GM23338 (cell line): ENCODE data around the gene RPGRIP1. TPM values are rescaled to one million over a fixed set of nuclear protein-coding genes. Genes with fewer than 3 reads are reported as not detected.

Experiments
- ATAC-seq: fragments of 200-7000 bp; cut with Tn5 transposase; 3 replicates; pipeline ENCODE4 v1.9.1; 2020
- DNase-seq: peaks from one replicate; pipeline ENCODE4 v3.0.0-alpha.2; 2015; ENCODE audit warnings: low spot score
- H2AFZ ChIP-seq: fragments of 200-600 bp; sonication (generic); 2 replicates; pipeline ENCODE4 v1.8.0; 2016; ENCODE audit warnings: antibody characterized with exemption, mild to moderate bottlenecking, moderate library complexity
- H3F3A ChIP-seq: fragments of 200-600 bp; sonication (generic); replicated peaks from 2 replicates; pipeline ENCODE4 v1.8.0; 2017; ENCODE audit warnings: antibody characterized with exemption, mixed run types, low read depth
- H3K27ac ChIP-seq: fragments of 200-600 bp; sonication (generic); 2 replicates; pipeline ENCODE4 v1.6.1; 2016; ENCODE audit warnings: low read depth
- H3K27me3 ChIP-seq: fragments of 200-600 bp; sonication (generic); 2 replicates; pipeline ENCODE4 v1.8.0; 2016; ENCODE audit warnings: mild to moderate bottlenecking, mixed run types, moderate library complexity; ENCODE audit not compliant: insufficient read depth
- H3K36me3 ChIP-seq: fragments of 200-600 bp; sonication (generic); 2 replicates; pipeline ENCODE4 v1.8.0; 2016; ENCODE audit warnings: mild to moderate bottlenecking; ENCODE audit not compliant: insufficient read depth
- H3K4me1 ChIP-seq: fragments of 200-600 bp; sonication (generic); 2 replicates; pipeline ENCODE4 v1.8.0; 2016; ENCODE audit warnings: mild to moderate bottlenecking, moderate library complexity; ENCODE audit not compliant: insufficient read depth
- H3K4me2 ChIP-seq: fragments of 200-600 bp; sonication (generic); 2 replicates; pipeline ENCODE4 v1.7.1; 2017; ENCODE audit warnings: mixed run types
- H3K4me3 ChIP-seq: fragments of 200-600 bp; sonication (generic); 2 replicates; pipeline ENCODE4 v1.6.1; 2016; ENCODE audit warnings: mixed run types
- H3K79me2 ChIP-seq: fragments of 200-600 bp; sonication (generic); replicated peaks from 2 replicates; pipeline ENCODE4 v1.8.0; 2017; ENCODE audit warnings: mild to moderate bottlenecking; ENCODE audit not compliant: insufficient read depth
- H3K9me2 ChIP-seq: fragments of 200-600 bp; sonication (generic); 2 replicates; pipeline ENCODE4 v1.8.0; 2017; ENCODE audit not compliant: insufficient read depth
- H4K20me1 ChIP-seq: fragments of 200-600 bp; sonication (generic); replicated peaks from 2 replicates; pipeline ENCODE4 v1.8.0; 2017; ENCODE audit warnings: mild to moderate bottlenecking; ENCODE audit not compliant: insufficient read depth
- H3K27ac Mint-ChIP-seq: 2 replicates; pipeline ENCODE4 v1.8.0; 2020; ENCODE audit warnings: inconsistent platforms, mild to moderate bottlenecking, moderate library complexity, mixed read lengths
- H3K27me3 Mint-ChIP-seq: 3 replicates; pipeline ENCODE4 v1.8.0; 2022; ENCODE audit warnings: low read depth, mild to moderate bottlenecking, moderate library complexity, mixed read lengths, inconsistent platforms; ENCODE audit not compliant: insufficient read depth, poor library complexity
- H3K36me3 Mint-ChIP-seq: 3 replicates; pipeline ENCODE4 v1.8.0; 2021; ENCODE audit warnings: low read depth, mild to moderate bottlenecking, inconsistent platforms, moderate library complexity, mixed read lengths
- H3K4me1 Mint-ChIP-seq: 3 replicates; pipeline ENCODE4 v1.8.0; 2020; ENCODE audit warnings: mild to moderate bottlenecking, inconsistent platforms, mixed read lengths
- H3K4me3 Mint-ChIP-seq: 3 replicates; pipeline ENCODE4 v1.8.0; 2021; ENCODE audit warnings: moderate library complexity, mild to moderate bottlenecking, inconsistent platforms, mixed read lengths
- H3K9me3 Mint-ChIP-seq: 3 replicates; pipeline ENCODE4 v1.8.0; 2020; ENCODE audit warnings: moderate library complexity, mild to moderate bottlenecking, inconsistent platforms, mixed read lengths
- CREB1 ChIP-seq: fragments of 250-450 bp; sonication (Bioruptor Pico); IDR thresholded peaks from 2 replicates; pipeline ENCODE4 v1.5.0; 2020; ENCODE audit warnings: low read depth, mild to moderate bottlenecking, moderate library complexity
- CTCF ChIP-seq, 2 experiments: fragments of 200-600 bp in 1 of 2; sonication (generic) in 1 of 2; conservative IDR thresholded peaks; 2 replicates each; pipeline versions ENCODE4 v1.5.1 to v1.6.1; 2016 to 2017; ENCODE audit warnings: antibody characterized with exemption in 2 of 2, low read depth in 2 of 2, mild to moderate bottlenecking in 2 of 2, moderate library complexity in 1 of 2
- EZH2phosphoT487 ChIP-seq: fragments of 200-600 bp; sonication (generic); IDR thresholded peaks from one replicate; pipeline ENCODE4 v1.8.1; 2018; ENCODE audit warnings: antibody characterized with exemption; ENCODE audit not compliant: unreplicated experiment
- JUNB ChIP-seq: IDR thresholded peaks from one replicate; pipeline ENCODE4 v1.6.1; 2016; ENCODE audit warnings: antibody characterized with exemption; ENCODE audit not compliant: unreplicated experiment
- NANOG ChIP-seq: IDR thresholded peaks from 2 replicates; pipeline ENCODE4 v1.6.1; 2016; ENCODE audit warnings: antibody characterized with exemption, borderline replicate concordance
- POLR2AphosphoS5 ChIP-seq: IDR thresholded peaks from 2 replicates; pipeline ENCODE4 v1.6.1; 2016; ENCODE audit warnings: antibody characterized with exemption, low read depth
- STAT1 ChIP-seq: IDR thresholded peaks from one replicate; pipeline ENCODE4 v1.6.1; 2016; ENCODE audit warnings: antibody characterized with exemption; ENCODE audit not compliant: unreplicated experiment
- ZNF114 ChIP-seq: fragments of 250-450 bp; sonication (Bioruptor Pico); IDR thresholded peaks from 2 replicates; pipeline ENCODE4 v1.5.0; 2020; ENCODE audit warnings: mild to moderate bottlenecking, moderate library complexity
- polyA plus RNA-seq: library from polyadenylated mRNA; unstranded; fragments of >200 nt; fragmentation: Nextera tagmentation; extraction: Ambion mirVana; gene quantifications from 2 replicates; pipeline ENCODE4 v1.2.1, GENCODE V29; 2016
- total RNA-seq: library from RNA; depleted of rRNA; stranded (reverse); fragments of >200 nt; shearing (Covaris generic); gene quantifications from 2 replicates; pipeline ENCODE4 v1.2.3, GENCODE V29; 2014
- TF ChIP-seq, protein P1 (sequence below): IDR thresholded peaks from one replicate; pipeline ENCODE4 v1.6.1; 2018; ENCODE audit warnings: antibody characterized with exemption; ENCODE audit not compliant: unreplicated experiment
- TF ChIP-seq, protein P2 (sequence below): IDR thresholded peaks from 2 replicates; pipeline ENCODE4 v1.6.1; 2016; ENCODE audit warnings: antibody characterized with exemption

RPGRIP1 gene
- total and polyA plus RNA-seq, 2 experiments from 2014 or later = 0.24 to 1.6 TPM

DNA sequence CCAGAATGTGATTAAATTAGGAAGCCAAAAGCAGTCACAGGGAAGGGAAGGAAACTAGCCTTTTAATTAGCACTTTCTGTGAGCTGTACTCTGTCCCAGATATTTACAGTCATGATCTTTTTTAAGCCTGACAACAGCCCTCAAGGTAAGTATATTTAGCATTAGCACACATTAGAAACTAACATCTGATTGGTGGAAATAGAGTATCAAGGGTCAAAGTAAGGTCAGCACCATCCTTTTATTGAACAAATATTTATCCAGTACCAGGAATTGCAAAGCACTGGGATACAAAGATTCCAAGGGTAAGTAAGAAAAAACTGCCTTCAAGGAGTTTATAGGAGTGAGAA is 28.2 kb downstream of the RPGRIP1 start:
- peak; percentile 8 for DNase-seq
- H3K4me3 Mint-ChIP-seq = peak overlapping the region; percentile 82
- H3K27ac Mint-ChIP-seq = peak overlapping the region; percentile 98
- Histone ChIP-seq H4K20me1 (no peaks in the 10 kb centered on the region), H3K4me1 (peaks cover 25% of the 10 kb centered on the region), H3K79me2 (no peaks in the 10 kb centered on the region), H2AFZ (no peak overlapping the region), H3K4me3 (peak overlapping the region; percentile 48), H3F3A (no peaks in the 10 kb centered on the region), H3K27ac (peak overlapping the region; percentile 94), H3K9me2 (no peaks in the 10 kb centered on the region), H3K36me3 (no peaks in the 10 kb centered on the region), H3K27me3 (no peaks in the 10 kb centered on the region), H3K4me2 (peak overlapping the region; percentile 75)
- no peaks in the 10 kb centered on the region for H3K9me3 Mint-ChIP-seq
- TF ChIP-seq ZNF114 (CRISPR knock-in tag) = no peak
- TF ChIP-seq EZH2phosphoT487 = no peak
- no peak for TF ChIP-seq CREB1 (CRISPR knock-in tag)
- no peak for TF ChIP-seq POLR2AphosphoS5
- TF ChIP-seq, protein P1, sequence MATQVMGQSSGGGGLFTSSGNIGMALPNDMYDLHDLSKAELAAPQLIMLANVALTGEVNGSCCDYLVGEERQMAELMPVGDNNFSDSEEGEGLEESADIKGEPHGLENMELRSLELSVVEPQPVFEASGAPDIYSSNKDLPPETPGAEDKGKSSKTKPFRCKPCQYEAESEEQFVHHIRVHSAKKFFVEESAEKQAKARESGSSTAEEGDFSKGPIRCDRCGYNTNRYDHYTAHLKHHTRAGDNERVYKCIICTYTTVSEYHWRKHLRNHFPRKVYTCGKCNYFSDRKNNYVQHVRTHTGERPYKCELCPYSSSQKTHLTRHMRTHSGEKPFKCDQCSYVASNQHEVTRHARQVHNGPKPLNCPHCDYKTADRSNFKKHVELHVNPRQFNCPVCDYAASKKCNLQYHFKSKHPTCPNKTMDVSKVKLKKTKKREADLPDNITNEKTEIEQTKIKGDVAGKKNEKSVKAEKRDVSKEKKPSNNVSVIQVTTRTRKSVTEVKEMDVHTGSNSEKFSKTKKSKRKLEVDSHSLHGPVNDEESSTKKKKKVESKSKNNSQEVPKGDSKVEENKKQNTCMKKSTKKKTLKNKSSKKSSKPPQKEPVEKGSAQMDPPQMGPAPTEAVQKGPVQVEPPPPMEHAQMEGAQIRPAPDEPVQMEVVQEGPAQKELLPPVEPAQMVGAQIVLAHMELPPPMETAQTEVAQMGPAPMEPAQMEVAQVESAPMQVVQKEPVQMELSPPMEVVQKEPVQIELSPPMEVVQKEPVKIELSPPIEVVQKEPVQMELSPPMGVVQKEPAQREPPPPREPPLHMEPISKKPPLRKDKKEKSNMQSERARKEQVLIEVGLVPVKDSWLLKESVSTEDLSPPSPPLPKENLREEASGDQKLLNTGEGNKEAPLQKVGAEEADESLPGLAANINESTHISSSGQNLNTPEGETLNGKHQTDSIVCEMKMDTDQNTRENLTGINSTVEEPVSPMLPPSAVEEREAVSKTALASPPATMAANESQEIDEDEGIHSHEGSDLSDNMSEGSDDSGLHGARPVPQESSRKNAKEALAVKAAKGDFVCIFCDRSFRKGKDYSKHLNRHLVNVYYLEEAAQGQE = no peak
- TF ChIP-seq, protein P2, sequence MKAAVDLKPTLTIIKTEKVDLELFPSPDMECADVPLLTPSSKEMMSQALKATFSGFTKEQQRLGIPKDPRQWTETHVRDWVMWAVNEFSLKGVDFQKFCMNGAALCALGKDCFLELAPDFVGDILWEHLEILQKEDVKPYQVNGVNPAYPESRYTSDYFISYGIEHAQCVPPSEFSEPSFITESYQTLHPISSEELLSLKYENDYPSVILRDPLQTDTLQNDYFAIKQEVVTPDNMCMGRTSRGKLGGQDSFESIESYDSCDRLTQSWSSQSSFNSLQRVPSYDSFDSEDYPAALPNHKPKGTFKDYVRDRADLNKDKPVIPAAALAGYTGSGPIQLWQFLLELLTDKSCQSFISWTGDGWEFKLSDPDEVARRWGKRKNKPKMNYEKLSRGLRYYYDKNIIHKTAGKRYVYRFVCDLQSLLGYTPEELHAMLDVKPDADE = no peak
- TF ChIP-seq NANOG = no peak
- no peak for TF ChIP-seq STAT1
- TF ChIP-seq JUNB = no peak
- TF ChIP-seq CTCF (conservative IDR thresholded peaks at IDR 0.05; ENCODE audit: low read depth in 2 of 2) = no peak
- peaks cover 2% of the 10 kb centered on the region for H3K27me3 Mint-ChIP-seq
- no peaks in the 10 kb centered on the region for H3K36me3 Mint-ChIP-seq
- no peak for ATAC-seq
- H3K4me1 Mint-ChIP-seq = peaks cover 29% of the 10 kb centered on the region; the same call in 2 of the 3 replicates
